Nephron (organoid): ENCODE measurements around the gene CBLC.

Experiments used
- H3K27ac Mint-ChIP-seq, 3 experiments: 2 replicates each; pipeline ENCODE4 v1.8.0; 2020; ENCODE audit warnings: mixed read lengths in 3 of 3, mild to moderate bottlenecking in 2 of 3, moderate library complexity in 1 of 3
- H3K27me3 Mint-ChIP-seq: 2 replicates; pipeline ENCODE4 v1.8.0; 2021; ENCODE audit warnings: low read depth, mild to moderate bottlenecking, moderate library complexity, mixed read lengths
- H3K36me3 Mint-ChIP-seq: 2 replicates; pipeline ENCODE4 v1.8.0; 2020; ENCODE audit warnings: low read depth, mixed read lengths
- H3K4me1 Mint-ChIP-seq: 2 replicates; pipeline ENCODE4 v1.8.0; 2020; ENCODE audit warnings: mixed read lengths
- H3K4me3 Mint-ChIP-seq, 3 experiments: 2 replicates each; pipeline ENCODE4 v1.8.0; 2020; ENCODE audit warnings: mild to moderate bottlenecking in 3 of 3, mixed read lengths in 3 of 3, moderate library complexity in 2 of 3
- H3K9me3 Mint-ChIP-seq: 2 replicates; pipeline ENCODE4 v1.8.0; 2020; ENCODE audit warnings: mixed read lengths
- CTCF ChIP-seq, 3 experiments: fragments of 200-600 bp; sonication (generic); IDR thresholded peaks; one replicate each; pipeline ENCODE4 v1.5.0; 2021; ENCODE audit warnings: antibody characterized with exemption in 3 of 3; ENCODE audit not compliant: unreplicated experiment in 3 of 3

Gene CBLC

GRCh38 chr19:44752816-44753625 lies 24.7 kb upstream of the CBLC start:
- H3K4me3 Mint-ChIP-seq = peak overlapping the region; percentile 74 to 93 (median 76)

GRCh38 chr19:44753626-44753931 lies 24.1 kb upstream of the CBLC start:
- peaks cover 56% of the 10 kb centered on the region for H3K4me1 Mint-ChIP-seq
- TF ChIP-seq CTCF (IDR thresholded peaks at IDR 0.05; ENCODE audit: unreplicated experiment in 3 of 3) = no peak
- H3K27me3 Mint-ChIP-seq = peaks cover 25% of the 10 kb centered on the region
- peaks cover 5% of the 10 kb centered on the region for H3K36me3 Mint-ChIP-seq
- H3K27ac Mint-ChIP-seq = peak overlapping the region; percentile 83 to 89 (median 86)
- H3K9me3 Mint-ChIP-seq = no peaks in the 10 kb centered on the region
- H3K4me3 Mint-ChIP-seq = peak overlapping the region; percentile 74 to 93 (median 76)

More at GRCh38 chr19:44752816-44753625, 24.7 kb upstream of the CBLC start:
- Mint-ChIP-seq H3K27me3 (peaks cover 25% of the 10 kb centered on the region), H3K27ac (peak overlapping the region; percentile 76 to 83 (median 77)), H3K9me3 (no peaks in the 10 kb centered on the region), H3K36me3 (no peaks in the 10 kb centered on the region), H3K4me1 (peaks cover 55% of the 10 kb centered on the region)
- TF ChIP-seq CTCF (IDR thresholded peaks at IDR 0.05; ENCODE audit: unreplicated experiment in 3 of 3) = no peak

GRCh38 chr19:44753932-44754749 lies 23.5 kb upstream of the CBLC start:
- peak overlapping the region; percentile 77 to 85 (median 81) for H3K4me3 Mint-ChIP-seq
- peak overlapping the region; percentile 83 to 89 (median 86) for H3K27ac Mint-ChIP-seq
- peaks cover 55% of the 10 kb centered on the region for H3K4me1 Mint-ChIP-seq
- no peak for TF ChIP-seq CTCF (IDR thresholded peaks at IDR 0.05; ENCODE audit: unreplicated experiment in 3 of 3)
- H3K36me3 Mint-ChIP-seq = peaks cover 5% of the 10 kb centered on the region
- H3K9me3 Mint-ChIP-seq = no peaks in the 10 kb centered on the region
- peaks cover 25% of the 10 kb centered on the region for H3K27me3 Mint-ChIP-seq

GRCh38 chr19:44754750-44755080 lies 23.0 kb upstream of the CBLC start:
- peak overlapping the region; percentile 58 to 77 (median 59) for H3K27ac Mint-ChIP-seq
- peaks cover 49% of the 10 kb centered on the region for H3K4me1 Mint-ChIP-seq
- H3K36me3 Mint-ChIP-seq = peaks cover 6% of the 10 kb centered on the region
- peak overlapping the region; percentile 77 to 81 (median 80) for H3K4me3 Mint-ChIP-seq
- no peaks in the 10 kb centered on the region for H3K9me3 Mint-ChIP-seq
- TF ChIP-seq CTCF (IDR thresholded peaks at IDR 0.05; ENCODE audit: unreplicated experiment in 3 of 3) = no peak
- H3K27me3 Mint-ChIP-seq = peaks cover 25% of the 10 kb centered on the region

GRCh38 chr19:44755219-44755618 lies 22.5 kb upstream of the CBLC start:
- Mint-ChIP-seq H3K4me1 (peaks cover 45% of the 10 kb centered on the region), H3K9me3 (no peaks in the 10 kb centered on the region), H3K36me3 (peaks cover 10% of the 10 kb centered on the region), H3K27ac (peak overlapping the region; percentile 58 to 77 (median 59)), H3K27me3 (peaks cover 25% of the 10 kb centered on the region), H3K4me3 (peak overlapping the region; percentile 77 to 81 (median 80))
- TF ChIP-seq CTCF (IDR thresholded peaks at IDR 0.05; ENCODE audit: unreplicated experiment in 3 of 3) = no peak
